Inflammatory macrophage treated with lipopolysaccharide for 1 hour (primary cell): ENCODE data around the gene HMX2.

Experiments
- DNase-seq, 2 donors: peaks; one replicate each; pipeline ENCODE4 v3.0.0-alpha.2; 2020 to 2022

Gene HMX2

GRCh38 chr10:123139521-123140163 lies 8.3 kb upstream of the HMX2 start:
- DNase-seq: peak; percentile 46 to 51

GRCh38 chr10:123140164-123140982 lies 7.6 kb upstream of the HMX2 start:
- DNase-seq: no peak

GRCh38 chr10:123140983-123141390 lies 6.9 kb upstream of the HMX2 start:
- no peak for DNase-seq

- DNase-seq: no peak
These were observed 5.9 kb upstream of the HMX2 start for GRCh38 chr10:123141791-123142700.

- no peak for DNase-seq
These were observed 5.2 kb upstream of the HMX2 start for GRCh38 chr10:123142701-123143161.

GRCh38 chr10:123143162-123143824 lies 4.6 kb upstream of the HMX2 start:
- DNase-seq: no peak

- no peak for DNase-seq
These were observed 4.1 kb upstream of the HMX2 start for GRCh38 chr10:123143825-123144168.

GRCh38 chr10:123144697-123145541 lies 3.0 kb upstream of the HMX2 start:
- no peak for DNase-seq

- DNase-seq: no peak
These were observed 2.4 kb upstream of the HMX2 start for GRCh38 chr10:123145542-123146012.

GRCh38 chr10:123146013-123146893 lies 1.7 kb upstream of the HMX2 start:
- no peak for DNase-seq

GRCh38 chr10:123146894-123147634 lies 872 bp upstream of the HMX2 start:
- peak; percentile 30 to 35 for DNase-seq

GRCh38 chr10:123148414-123149161 lies 652 bp downstream of the HMX2 start:
- no peak for DNase-seq

- no peak for DNase-seq
These were observed 1.2 kb downstream of the HMX2 start for GRCh38 chr10:123149162-123149567.

- DNase-seq: peak in 1 of 2 donors; percentile 33
These were observed 1.8 kb downstream of the HMX2 start for GRCh38 chr10:123149568-123150270.

GRCh38 chr10:123150271-123150985 lies 2.5 kb downstream of the HMX2 start:
- DNase-seq: peak in 1 of 2 donors; percentile 40

- peak in 1 of 2 donors; percentile 31 for DNase-seq
These were observed 3.2 kb downstream of the HMX2 start for GRCh38 chr10:123150986-123151736.

- DNase-seq: no peak
These were observed 3.8 kb downstream of the HMX2 start for GRCh38 chr10:123151737-123152135.
